Measurements from ENCODE around the gene SRR. TPM values are rescaled to one million over a fixed set of nuclear protein-coding genes. Genes with fewer than 3 reads are reported as not detected.

Gene SRR
- total RNA-seq, 4 donors from 2014 or later: 1.4 to 14.4 (median 12.9) TPM

- intact Hi-C loops (cut with DNase I; ENCODE audit: low total_unique reads): no loop called here
- WGBS, 2 donors: 45 to 59% methylated on average over 2 of the region's 2 CpGs
- H3K4me3 ChIP-seq (ENCODE audit: low read depth, poor library complexity, severe bottlenecking): no peak overlapping the region
- DNase-seq (ENCODE audit: low spot score in 2 of 2): no peak
- TF ChIP-seq, protein P1, sequence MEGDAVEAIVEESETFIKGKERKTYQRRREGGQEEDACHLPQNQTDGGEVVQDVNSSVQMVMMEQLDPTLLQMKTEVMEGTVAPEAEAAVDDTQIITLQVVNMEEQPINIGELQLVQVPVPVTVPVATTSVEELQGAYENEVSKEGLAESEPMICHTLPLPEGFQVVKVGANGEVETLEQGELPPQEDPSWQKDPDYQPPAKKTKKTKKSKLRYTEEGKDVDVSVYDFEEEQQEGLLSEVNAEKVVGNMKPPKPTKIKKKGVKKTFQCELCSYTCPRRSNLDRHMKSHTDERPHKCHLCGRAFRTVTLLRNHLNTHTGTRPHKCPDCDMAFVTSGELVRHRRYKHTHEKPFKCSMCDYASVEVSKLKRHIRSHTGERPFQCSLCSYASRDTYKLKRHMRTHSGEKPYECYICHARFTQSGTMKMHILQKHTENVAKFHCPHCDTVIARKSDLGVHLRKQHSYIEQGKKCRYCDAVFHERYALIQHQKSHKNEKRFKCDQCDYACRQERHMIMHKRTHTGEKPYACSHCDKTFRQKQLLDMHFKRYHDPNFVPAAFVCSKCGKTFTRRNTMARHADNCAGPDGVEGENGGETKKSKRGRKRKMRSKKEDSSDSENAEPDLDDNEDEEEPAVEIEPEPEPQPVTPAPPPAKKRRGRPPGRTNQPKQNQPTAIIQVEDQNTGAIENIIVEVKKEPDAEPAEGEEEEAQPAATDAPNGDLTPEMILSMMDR (IDR thresholded peaks at IDR 0.05): no peak
- TF ChIP-seq POLR2A (IDR thresholded peaks at IDR 0.05): no peak
Measured at GRCh38 chr17:2274414-2274813, 29.3 kb upstream of the SRR start.

DNA sequence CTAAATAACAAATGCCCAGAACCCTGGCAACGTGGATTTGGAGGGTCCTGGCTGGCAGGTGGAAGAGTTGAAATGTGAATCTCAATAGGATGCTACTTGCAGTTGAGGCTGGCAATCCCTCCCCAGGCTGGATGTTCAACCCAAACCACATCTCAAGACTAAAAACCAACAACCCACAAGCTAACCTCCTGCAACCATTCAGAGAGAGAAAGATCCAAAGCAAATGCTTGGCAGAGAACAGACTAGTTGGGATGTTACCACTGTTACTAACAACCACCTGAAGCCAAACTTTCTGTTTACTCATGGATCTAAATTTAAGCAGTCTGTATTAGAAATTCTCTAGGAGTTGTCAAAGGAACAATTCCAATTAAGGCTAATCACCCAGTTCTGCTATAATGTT lies 28.0 kb upstream of the SRR start:
- intact Hi-C loops (cut with DNase I; ENCODE audit: low total_unique reads): no loop called here
- no peak for TF ChIP-seq POLR2A (IDR thresholded peaks at IDR 0.05)
- TF ChIP-seq, protein P1 (IDR thresholded peaks at IDR 0.05): no peak
- 87 to 92% methylated on average over 1 of the region's 1 CpG for WGBS, 2 donors
- no peak overlapping the region for H3K4me3 ChIP-seq (ENCODE audit: low read depth, poor library complexity, severe bottlenecking)
- no peak for DNase-seq (ENCODE audit: low spot score in 2 of 2)

DNA sequence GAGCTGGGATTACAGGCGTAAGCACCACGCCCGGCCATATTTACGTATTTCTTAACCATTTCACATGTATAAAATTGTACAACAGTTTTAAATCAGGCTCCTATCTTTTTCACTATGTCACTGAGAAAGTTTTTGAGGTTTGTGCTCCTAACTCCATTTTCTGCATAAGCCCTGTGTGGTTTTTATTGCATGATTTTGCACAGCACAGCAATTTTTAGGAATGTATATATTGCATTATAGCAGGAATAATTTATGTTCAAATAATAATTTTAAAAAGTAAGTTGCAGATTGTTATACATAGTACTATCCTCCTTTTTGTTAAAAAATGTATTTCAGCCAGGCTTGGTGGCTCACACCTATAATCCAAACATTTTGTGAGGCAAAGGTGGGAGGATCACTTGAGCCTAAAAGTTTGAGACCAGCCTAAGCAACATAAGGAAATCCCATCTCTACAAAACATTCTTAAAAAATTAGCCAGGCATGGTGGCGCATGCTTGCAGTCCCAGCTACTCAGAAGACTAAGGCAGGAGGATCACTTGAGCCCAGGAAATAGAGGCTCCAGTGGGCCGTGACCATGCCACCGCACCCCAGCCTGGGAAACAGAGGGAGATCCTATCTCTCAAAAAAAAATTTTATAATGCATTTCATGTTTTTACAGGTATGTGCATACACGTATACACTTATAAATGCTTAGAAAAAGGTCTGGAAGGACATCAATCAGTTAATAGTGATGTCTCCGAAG lies 26.1 kb upstream of the SRR start:
- WGBS, 2 donors: 92 to 95% methylated on average over 9 of the region's 9 CpGs
- no peak for DNase-seq (ENCODE audit: low spot score in 2 of 2)
- H3K4me3 ChIP-seq (ENCODE audit: low read depth, poor library complexity, severe bottlenecking): no peak overlapping the region
- no peak for TF ChIP-seq POLR2A (IDR thresholded peaks at IDR 0.05)
- TF ChIP-seq, protein P1 (IDR thresholded peaks at IDR 0.05): no peak
- intact Hi-C loops (cut with DNase I; ENCODE audit: low total_unique reads): no loop called here

- TF ChIP-seq, protein P1 (IDR thresholded peaks at IDR 0.05): no peak
- no peak for TF ChIP-seq POLR2A (IDR thresholded peaks at IDR 0.05)
- no peak overlapping the region for H3K4me3 ChIP-seq (ENCODE audit: low read depth, poor library complexity, severe bottlenecking)
- 96 to 97% methylated on average over 9 of the region's 9 CpGs for WGBS, 2 donors
- intact Hi-C loops (cut with DNase I; ENCODE audit: low total_unique reads): no loop called here
- DNase-seq (ENCODE audit: low spot score in 2 of 2): no peak
Measured at GRCh38 chr17:2279707-2280106, 24.0 kb upstream of the SRR start.

GRCh38 chr17:2282297-2282873 lies 21.4 kb upstream of the SRR start:
- TF ChIP-seq POLR2A (IDR thresholded peaks at IDR 0.05): no peak
- TF ChIP-seq, protein P1 (IDR thresholded peaks at IDR 0.05): no peak
- intact Hi-C loops (cut with DNase I; ENCODE audit: low total_unique reads): no loop called here
- 53 to 60% methylated on average over 7 of the region's 7 CpGs for WGBS, 2 donors
- DNase-seq (ENCODE audit: low spot score in 2 of 2): no peak
- no peak overlapping the region for H3K4me3 ChIP-seq (ENCODE audit: low read depth, poor library complexity, severe bottlenecking)

Data from lower leg skin (tissue), 4 donors.